GM19351 (cell line): ENCODE results near the gene HSPB2.

ENCODE experiments used
- ATAC-seq: cut with Tn5 transposase; IDR thresholded peaks from one replicate; pipeline ENCODE4 v1.9.1; 2021; ENCODE audit warnings: mild to moderate bottlenecking, moderate library complexity; ENCODE audit not compliant: unreplicated experiment

HSPB2 gene

DNA sequence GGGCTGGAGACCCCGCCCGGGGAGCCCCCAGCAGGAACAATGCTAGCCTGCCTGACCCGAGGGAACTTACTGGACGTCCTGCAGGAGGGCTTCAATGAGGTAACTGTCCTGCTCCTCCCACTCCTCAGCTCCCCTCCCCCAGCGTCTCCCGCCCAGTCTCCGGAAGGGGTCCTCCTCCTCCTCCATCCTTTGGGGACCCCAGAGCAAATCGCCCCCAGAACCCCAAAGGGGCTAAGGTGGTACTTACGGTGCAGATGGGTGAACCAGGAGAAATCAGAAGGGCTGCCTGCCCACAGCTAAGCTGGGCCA lies 24.9 kb downstream of the HSPB2 start:
- no peak for ATAC-seq

DNA sequence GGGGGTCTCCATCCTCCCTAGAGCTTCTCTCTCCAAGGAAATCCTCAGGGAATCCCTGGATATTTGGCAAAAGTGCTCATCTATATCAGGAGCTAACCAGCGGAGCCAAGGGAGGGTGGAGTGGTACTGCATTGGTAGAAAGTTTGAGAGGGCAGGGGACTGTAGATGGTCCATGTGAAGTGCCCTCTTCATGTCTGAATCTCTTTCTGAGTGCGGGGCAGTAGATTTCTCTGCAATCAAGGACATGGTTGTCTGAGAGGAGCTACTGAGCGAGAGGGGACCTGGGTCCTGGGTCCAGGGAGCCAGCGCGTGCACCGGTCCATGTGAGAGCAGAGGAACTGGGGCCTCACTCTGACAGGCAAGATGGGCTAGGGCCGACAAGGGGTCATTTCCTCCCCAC lies 25.3 kb downstream of the HSPB2 start:
- no peak for ATAC-seq

DNA sequence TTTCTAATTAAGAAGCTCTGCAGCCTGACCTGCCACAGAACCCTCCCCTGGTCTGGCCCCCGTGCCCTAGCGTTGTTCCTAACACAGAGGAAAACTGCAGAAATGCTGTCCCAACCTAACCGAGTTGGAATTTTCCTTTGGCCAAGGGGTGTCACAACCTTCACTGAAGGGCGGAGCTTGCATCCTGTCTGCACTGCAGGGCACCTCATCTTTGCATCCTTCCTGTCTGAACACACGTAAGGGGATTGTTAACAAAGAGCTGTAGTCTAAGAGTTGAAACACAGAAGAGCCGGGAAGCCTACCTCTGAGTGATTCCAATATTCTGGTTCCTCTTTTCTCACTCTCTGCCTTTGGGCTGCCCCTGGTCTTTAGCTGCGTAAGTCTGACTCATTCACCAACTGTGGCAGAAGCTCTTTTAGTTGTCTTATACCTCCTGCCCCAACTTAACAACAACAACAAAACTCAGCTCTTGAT lies 26.2 kb downstream of the HSPB2 start:
- ATAC-seq, result peak; percentile 89

DNA sequence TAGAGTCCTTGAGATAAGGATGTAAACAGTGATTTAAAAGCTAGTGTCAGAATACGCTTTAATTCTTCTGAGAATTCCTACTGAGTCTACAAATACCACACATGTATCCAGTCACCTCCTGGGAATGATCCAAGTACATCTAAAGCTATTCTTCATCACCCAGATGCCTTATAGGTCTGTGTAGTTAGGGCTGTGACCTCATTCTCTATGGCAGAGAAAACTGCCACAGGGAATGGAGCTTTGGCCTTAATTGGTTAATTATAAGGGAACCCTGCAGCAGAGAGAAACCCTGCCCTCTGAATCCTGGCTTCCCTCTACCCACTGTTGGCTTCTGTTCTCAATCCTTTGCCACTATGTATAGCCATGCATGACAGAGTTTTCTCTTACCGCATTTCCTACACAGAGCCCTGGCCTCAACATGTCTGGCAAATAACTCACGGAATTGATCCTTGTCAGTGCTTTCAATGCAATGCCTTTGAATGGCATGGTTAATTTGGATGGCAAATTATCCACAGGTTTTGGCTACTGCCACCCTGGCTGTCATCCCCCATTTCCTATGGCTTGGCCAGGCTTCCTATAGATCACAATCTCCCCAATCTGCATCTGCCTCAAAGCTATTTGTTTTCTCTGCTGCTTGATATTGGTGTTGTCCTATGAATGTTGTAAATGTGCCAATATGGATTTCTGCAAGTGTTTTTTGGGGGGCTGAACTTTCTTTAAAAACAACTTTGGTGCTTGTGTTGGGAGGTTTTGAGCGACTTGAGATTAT lies 27.5 kb downstream of the HSPB2 start:
- ATAC-seq, result no peak

DNA sequence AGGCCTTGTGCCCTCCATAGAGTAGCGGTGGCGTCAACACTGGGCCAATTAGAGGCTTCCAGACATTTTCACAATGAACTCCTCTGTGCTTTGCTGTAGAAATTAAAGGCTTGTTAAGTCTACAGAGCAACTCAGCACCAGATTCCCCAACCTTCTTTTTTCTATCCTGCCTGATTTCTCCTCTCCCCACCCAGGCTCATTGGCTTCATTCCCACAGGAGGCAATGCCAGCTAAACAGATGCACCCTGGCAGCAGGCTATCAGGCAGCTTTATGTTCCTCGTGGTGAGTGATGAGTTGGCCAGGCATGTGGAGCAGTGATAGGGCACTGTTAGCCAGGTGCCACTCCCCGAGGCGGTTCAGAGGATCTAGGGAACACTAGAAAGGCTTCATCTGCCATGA lies 29.4 kb downstream of the HSPB2 start:
- no peak for ATAC-seq

DNA sequence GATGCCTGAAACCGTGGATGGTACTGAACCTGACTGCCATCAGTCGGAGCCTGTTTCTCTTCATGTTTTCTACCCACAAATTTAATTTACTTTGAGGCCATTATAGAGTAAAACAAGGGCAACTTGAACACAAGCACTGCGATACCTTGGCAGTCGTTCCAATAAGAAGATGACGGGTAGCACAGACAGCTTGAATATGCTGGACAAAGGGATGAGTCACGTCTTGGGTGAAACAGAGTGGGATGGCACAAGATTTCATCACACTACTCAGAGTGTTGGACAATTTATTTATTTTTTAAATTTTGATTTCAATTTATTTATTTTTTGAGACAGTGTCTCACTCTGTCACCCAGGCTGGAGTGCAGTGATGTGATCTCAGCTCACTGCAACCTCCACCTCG lies 30.3 kb downstream of the HSPB2 start:
- ATAC-seq, result no peak

DNA sequence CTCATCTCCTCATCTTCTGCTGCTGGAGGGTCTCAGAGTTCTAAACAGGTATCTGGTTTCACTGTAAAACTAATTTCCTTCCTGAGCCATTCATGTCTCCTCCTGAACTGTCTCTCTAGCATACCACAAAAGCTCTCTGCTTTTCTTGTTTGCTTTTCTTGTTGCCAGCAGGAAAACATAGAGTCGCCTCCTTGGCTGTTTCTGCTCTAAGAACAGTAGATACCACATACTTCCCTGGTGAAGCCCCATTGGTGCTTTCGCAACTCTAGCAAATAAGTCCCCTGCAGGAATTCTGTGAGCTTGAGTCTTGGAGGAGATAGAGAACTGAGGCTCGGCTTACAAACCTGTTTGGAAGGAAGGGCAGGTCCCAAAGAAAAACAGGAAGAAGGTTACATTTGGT lies 31.6 kb downstream of the HSPB2 start:
- no peak for ATAC-seq

DNA sequence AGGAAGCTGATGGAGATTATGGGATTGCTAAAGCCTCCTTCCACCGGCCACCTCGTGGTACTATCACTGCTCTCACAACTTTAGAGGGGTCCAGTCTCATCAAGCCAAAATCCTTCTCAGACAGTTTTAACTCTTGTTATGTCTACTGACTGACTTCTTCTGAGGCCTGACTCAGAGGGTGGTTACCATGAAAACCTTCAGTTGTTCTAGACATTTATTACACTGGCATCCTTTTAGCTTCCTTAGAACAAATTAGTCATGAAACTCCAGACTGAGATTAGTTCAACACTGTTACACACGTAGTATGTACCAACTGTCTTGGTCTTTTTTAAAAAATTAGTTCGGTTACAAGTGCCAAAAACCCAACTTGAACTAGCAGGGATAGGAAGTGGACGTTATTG lies 32.1 kb downstream of the HSPB2 start:
- ATAC-seq, result no peak

DNA sequence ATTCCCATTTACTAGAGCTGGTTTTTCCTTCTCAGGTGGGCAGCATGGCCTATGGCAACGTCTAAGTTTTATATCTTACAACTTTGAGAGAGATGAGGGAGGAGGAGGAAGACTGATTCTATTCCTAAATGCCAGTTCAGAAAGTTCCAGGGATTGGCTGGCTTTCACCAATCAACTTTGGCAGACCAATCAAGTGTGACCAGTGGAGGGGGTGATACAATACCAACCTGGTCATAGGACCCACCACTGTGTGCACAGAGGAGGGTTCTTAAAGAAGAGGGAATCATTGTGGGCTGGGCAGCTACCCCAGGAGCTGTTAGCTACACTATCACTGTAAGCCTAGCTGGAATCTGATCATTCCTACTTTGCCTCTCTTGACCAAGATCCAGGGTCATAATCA lies 32.7 kb downstream of the HSPB2 start:
- no peak for ATAC-seq

DNA sequence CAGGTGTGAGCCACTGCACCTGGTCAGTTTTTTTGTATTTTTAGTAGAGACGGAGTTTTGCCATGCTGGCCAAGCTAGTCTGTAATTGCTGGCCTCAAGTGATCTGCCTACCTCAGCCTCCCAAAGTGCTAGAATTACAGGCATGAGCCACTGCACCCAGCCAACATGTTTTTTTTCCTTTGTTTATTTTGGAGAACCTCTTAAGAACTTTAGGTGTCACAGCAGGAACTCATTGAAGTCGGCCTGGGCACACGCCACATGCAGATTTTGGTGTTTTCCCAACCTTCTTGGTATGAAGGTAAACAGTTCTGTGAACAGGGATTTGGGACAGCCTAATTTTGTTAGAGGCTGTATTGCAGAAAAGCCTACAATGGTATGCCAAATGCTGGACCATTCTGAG lies 34.0 kb downstream of the HSPB2 start:
- ATAC-seq, result no peak

DNA sequence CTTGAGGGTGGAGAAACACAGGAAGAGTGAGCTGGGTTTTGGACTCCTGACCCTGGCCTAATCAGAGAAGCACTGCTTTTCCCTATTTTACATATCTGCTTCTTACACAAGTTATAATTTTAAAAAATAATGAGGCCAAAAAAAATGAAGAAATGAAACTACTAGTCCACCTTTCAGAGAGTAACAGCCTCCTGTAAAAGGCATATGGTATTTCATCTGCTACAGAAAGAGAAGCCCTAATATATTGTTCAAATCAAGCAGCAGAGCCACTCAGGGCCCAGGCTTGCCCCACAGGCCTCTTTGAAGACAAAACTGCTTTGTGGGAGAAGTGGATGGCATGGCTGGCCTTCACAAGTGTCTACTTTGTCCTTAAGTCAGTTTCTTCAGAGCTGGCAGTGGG lies 34.6 kb downstream of the HSPB2 start:
- ATAC-seq, result peak; percentile 73

DNA sequence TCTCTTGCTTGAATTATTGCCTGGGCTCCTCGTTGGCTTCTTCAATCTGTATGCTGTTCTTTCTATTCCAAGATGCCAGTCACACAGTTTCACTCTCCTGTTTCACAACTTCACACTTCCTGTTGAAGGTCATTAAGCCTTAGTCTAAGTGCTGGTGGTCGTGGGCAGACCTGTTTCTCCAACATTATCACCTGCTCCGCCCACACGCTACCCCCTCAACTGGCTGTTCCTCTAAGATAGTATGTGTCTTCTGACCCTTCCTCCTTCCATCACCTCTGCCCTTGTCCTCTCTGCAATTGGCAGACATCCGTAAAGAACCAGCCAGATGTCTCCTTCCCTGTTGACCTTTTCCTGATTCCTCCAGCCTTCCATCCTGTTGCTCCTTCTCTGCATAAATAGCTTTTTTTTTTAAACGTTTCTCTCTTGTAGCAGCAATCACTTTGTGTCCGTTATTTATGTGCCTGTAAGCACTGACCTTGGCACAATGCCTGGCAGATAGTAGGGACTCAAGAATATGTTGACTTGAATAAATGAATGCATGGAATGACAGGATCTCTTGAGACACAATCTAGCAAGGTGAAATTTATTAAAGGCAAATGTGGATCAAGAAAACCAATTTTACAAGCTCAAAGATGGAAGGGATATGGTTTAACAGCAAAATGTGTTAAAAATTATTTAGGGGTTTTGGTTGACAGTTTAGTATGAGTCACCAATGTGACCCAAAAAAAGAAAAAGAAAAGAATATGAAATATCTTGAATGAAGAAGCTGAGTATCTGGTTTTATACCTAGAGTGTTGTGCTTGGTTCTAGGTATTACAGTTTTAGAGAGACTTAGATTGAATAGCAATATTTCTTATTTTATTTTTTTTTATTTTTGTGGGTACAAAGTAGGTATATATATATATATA lies 37.2 kb downstream of the HSPB2 start:
- no peak for ATAC-seq

DNA sequence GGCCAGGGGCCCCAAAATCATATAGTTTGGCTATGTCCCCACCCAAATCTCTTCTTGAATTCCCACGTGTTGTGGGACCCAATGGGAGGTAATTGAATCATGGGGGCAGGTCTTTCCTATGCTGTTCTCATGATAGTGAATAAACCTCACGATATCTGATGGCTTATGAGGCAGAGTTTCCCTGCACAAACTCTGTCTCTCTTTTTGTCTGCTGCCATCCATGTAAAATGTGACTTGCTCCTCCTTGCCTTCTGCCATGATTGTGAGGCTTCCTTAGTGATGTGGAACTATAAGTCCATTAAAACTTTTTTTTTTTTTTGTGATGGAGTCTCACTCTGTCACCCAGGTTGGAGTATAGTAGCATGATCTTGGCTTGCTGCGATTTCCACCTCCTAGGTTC lies 39.0 kb downstream of the HSPB2 start:
- no peak for ATAC-seq

DNA sequence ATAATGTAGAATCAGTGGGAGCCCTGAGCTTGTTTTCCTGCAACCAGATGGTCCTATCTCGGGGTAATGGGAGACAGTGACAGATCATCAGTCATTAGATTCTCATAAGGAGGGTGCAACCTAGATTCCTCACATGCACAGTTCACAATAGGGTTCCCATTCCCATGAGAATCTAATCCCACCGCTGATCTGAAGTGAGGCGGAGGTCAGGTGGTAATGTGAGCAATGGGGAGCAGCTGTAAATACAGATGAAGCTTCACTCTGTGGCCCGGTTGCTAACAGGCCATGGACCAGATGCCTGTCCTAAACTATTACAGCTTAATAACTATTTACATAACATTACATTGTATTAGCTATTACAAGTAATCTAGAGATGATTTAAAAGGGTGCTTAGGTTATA lies 41.6 kb downstream of the HSPB2 start:
- no peak for ATAC-seq

DNA sequence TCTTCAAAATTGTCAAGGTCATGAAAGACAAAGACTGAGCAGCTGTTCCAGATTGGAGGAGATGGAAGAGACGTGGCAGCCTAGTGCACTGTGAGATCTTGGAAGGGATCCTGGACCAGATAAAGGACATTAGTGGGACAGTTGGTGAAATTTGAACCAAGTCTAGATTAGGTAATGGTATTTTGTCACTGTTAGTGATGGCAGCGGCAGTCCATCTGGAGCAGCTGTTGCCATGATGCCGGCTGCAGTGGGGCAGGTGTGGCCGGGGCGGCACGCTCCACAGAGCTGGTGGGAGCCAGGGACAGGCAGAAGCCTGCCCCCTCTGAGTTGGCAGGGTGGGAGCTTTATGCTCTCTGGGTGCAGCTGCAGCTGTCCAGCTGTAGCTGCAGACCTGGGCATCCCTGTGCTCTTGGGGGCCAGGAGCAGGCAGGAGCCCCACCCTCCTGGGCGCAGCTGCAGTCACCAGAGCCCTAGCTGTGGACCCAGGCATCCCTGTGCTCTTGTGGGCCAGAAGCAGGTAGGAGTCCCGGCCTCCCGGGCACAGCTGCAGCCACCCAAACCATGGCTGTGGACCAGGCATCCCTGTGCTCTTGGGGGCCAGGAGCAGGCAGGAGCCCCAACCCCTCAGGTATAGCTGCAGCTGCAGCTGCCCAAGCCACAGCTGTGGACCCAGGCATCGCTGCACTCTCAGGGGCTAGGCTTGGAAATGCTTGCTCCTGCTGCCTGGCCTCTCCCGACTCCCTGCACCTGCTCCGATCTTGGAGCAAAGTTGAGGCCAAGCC lies 45.3 kb downstream of the HSPB2 start:
- no peak for ATAC-seq

DNA sequence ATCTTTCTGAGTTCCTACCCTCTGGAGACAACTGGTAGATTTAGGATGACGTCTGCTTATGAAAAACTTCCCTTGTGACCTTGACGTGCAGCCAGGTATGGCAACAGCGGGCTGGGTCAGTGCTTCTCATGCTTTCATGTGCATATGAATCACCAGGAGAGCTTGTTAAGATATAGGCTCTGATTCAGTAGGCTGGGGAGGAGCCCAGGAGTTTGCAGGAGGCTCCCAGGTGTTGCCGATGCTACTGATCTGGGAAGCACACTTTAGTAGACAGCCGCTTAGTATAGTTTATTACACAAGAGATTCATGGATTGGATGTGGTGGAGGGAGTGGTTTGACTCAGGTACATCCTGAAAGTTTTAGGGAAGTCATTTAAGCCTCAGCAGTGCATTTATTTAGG lies 48.4 kb downstream of the HSPB2 start:
- ATAC-seq, result no peak

DNA sequence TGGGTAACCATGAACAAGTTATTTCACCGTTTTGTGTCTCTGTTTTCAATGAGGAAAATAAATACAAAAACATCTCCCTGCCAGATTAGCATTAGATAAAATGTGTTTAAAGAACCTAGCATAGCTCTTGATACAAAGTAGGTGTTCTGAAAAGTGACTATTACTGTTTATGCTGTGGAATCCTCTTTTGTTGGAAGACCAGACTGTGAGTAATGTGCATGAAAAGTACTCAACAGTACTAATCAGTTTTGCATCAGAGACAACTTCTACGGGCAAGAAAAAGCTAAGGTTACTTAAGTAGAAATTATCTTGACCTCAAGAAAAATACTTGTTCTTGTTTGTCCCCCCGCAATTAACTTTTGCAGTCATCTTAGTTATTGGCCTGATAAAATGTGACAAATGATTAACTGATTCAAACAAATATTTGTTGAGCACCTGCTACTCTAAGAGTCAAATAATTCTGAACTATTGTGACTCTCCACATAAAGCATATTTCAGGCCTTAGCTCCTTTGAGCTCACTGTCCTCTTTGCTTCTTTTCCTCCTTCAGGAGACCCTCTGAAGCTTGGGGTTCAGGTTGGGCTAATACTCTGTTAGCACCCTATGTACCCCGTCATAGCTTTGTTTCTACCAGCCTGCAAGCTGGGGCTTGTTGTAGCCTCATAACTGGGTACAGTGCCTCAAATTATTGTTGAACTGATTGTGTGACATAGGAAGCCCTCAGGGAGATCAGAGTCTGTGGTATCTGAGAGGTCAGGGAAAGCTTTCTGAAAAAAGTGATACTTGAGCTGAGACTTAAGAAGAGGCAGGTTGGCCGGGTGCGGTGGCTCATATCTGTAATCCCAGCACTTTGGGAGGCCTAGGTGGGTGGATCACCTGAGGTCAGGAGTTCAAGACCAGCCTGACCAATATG lies 49.1 kb downstream of the HSPB2 start:
- ATAC-seq, result no peak
